HK-2 (cell line): ENCODE results near the gene HIPK4.
A peak's percentile ranks its signal among the peaks of the same experiment; 100 is the strongest.

Source experiments
- DNase-seq: peaks from one replicate; pipeline ENCODE4 v3.0.0-alpha.2; 2018; ENCODE audit not compliant: unreplicated experiment

Gene HIPK4

DNA sequence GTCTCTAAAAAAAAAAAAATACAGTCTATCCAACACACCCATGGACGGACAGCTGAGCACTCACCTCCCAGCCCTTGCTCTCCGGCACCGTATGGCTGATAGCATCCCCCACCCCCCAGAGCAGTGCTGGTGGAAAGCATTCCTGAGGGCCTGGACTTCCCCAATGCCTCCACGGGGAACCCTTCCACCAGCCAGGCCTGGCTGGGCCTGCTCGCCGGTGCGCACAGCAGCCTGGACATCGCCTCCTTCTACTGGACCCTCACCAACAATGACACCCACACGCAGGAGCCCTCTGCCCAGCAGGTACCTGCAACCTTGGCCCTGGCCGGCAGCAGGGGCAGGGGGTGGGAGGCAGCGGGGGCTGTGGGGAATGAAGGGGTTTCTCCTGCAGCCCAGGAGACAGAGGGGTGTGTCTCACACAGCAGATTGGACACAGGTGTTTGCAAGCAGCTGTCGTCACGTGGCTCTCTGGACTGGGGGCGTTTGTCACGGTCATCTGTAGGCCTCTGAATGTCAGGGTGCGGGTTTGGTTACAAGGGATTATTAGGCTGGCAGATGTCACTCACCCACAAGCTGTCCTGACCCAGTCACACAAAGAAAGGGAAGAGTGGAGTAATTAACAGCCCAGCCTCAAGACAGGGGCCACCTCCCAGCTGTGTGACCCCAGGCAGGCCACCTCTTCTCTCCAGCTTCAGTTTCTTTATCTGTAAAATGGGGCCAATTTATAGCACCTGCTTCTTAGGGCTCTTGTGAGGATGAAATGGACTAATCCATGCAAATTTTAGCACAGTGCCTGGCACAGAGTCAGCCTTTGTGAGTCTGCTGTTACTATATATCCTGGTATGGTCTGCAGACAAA is 22.2 kb downstream of the HIPK4 start:
- no peak for DNase-seq

DNA sequence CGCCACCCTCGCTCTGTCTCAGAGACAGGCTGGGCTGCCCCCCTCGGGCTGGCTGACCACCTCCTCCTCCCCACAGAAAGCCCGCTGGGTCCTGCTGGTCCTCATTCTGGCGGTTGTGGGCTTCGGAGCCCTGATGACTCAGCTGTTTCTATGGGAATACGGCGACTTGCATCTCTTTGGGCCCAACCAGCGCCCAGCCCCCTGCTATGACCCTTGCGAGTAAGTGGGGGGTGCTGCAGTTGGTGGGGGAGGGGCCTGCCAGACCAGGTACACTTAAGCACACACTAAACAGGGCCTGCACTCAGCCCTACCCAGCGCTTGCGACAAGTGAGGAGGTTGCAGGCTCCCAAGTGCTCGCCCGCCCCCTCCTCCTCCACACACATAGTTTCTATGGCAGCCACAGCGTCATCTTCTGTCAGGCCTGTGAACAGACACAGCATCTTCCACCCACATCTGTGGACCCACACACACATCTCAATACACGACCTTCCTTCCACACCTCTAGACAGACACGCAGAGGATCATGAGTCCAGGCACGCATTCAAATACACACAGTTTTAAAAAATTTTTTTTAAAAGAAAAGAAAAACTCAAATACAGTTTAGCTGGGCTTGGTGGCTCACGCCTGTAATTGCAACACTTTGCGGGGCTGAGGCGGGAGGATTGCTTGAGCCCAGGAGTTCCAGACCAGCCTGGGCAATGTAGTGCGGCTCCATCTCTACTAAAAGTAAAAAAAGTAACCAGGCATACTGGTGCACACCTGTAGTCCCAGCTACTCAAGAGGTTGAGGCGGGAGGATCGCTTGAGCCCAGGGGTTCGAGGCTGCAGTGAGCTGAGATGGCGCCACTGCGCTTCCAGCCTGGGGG is 23.1 kb downstream of the HIPK4 start:
- DNase-seq = no peak

GRCh38 chr19:40365613-40366401 is 24.2 kb downstream of the HIPK4 start:
- DNase-seq = no peak

DNA sequence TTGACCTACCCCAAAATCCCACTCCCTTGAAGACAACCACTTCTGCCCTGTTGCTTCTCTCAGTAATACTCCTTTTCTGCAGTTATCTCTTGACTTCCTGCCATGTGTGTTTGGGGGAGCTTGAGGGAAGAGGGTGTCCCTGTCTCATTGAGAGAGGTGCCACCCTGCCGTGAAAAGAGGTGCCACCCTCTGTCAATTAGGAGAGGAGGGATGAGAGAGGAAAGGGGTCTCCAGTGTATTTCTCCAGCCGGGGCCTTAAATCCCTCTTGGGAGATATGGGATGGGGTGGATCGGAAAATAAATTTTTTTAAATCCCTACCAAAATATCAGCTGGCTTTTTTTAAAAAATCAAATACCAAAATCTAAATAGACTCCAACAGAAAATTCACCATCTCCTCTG is 25.0 kb downstream of the HIPK4 start:
- no peak for DNase-seq

GRCh38 chr19:40363069-40363468 is 26.9 kb downstream of the HIPK4 start:
- no peak for DNase-seq

DNA sequence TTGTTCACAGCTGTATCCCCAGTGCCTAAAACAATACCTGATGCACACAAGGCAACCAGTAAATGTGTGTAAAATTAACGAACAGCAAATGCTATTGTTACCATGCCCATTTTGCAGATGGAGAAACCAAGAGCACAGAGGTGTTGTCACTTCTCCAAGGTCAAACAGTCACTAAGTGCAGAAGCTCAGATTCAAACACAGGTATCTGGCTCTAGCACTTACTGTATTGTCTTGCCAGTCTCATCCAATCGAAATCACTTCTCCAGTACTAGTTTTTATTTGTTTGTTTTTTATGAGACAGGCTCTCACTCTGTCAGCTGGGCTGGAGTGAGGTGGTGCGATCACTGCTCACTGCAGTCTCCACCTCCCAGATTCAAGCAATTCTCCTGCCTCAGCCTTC is 27.8 kb downstream of the HIPK4 start:
- DNase-seq = no peak

DNA sequence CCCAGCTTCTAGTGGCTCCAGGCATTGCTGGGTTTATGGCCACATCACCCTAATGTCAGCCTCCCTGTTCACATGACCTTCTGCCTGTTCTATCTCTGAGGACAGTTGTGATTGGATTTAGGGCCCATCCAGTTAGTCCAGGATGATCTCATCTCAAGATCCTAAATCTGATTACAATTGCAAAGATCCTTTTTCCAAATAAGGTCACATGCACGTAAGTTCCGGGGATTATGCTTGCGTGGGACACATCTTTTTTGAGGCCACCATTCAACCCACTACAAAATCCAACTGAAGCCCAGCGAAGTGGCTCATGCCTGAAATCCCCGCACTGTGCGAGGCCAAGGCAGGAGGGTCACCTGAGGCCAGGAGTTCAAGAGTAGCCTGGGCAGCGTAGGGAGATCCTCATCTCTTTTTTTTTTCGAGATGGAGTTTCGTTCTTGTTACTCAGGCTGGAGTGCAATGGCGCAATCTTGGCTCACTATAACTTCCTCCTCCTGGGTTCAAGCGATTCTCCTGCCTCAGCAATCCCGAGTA is 29.2 kb downstream of the HIPK4 start:
- no peak for DNase-seq

DNA sequence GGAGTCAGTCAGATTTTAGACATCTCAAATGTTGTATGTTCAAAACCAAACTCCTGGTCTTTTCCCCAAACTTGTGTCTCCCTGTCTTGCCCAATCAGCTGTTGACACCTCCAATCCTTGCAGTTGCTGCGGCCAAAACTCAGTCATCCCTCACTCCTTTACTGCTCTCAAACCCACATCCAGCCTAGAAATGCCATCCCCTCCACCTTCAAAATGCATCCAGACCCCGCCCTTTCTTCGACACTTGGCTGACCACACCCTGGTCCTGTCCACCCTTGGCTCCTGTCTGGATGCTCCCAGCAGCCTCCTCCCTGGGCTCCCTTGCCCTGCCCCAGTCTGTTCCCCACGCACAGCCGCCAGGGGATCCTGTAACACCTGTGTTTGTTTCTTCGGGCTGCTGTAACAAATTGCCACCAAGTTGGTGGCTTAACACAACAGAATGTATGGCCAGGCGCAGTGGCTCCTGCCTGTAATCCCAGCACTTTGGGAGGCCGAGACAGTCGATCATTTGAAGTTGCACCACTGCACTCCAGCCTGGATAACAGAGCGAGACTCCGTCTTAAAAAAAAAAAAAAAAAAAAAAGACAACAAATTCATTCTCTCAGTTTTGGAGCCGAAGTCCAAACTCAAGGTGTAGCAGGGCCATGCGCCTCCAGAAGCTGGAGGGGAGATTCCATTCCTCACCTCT is 29.8 kb downstream of the HIPK4 start:
- DNase-seq = no peak

- no peak for DNase-seq
Observed at GRCh38 chr19:40358773-40359172, 31.2 kb downstream of the HIPK4 start.

DNA sequence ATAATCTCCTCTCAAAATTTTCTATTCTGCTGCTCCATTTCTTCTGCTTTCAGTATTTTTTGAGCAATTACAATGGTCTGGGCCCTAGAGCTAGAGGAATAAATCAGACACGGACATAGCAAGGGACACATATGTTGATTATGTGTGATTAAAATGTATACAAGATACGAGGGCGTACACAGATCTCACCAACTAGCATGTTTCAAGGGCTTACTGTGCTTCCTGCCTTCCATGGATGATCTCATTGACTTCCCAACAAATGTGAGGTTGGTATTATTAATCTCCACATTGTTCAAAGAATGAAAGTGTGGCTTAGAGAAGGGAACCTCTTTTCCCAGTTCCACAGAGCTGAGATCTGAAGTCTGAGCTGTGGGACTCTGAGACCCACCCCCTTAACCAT is 32.3 kb downstream of the HIPK4 start:
- DNase-seq = no peak

- DNase-seq = no peak
Observed at GRCh38 chr19:40356681-40357595, 33.0 kb downstream of the HIPK4 start.

DNA sequence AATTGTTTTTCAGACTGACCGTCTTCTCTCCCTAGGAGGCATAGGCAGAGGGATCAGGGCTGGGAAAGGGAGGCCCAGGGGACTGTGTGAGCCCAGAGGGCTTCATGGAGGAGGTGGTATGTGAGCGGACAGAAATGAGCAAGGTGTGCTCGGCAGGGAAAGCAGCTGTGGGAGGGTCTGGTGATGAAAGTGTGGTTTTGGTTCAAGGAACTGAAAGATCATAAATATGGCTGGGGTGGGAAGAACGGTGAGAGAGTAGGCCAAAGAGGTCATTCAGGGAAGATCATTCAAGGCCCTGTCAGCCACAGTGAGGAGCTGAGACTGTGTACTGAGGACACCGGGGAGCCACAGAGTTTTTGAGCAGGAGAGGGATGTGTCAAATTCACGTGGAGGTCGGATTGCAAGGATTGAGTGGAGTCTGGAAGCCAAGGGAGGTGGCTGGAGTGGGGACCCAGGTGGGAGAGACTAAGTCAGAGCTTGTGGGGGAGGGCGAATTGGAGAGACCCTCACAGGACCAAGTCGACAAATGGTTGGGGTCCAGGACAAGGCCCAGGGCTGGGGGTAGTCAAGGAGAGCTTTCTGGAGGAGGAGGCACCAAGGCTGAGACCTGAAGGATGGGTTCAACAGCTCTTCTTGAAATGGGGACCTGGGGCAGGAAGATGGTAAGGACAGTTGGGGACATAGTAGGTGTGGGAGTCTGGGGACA is 33.9 kb downstream of the HIPK4 start:
- no peak for DNase-seq

- DNase-seq = peak; percentile 5
Observed at GRCh38 chr19:40348961-40349507, 40.9 kb downstream of the HIPK4 start.

DNA sequence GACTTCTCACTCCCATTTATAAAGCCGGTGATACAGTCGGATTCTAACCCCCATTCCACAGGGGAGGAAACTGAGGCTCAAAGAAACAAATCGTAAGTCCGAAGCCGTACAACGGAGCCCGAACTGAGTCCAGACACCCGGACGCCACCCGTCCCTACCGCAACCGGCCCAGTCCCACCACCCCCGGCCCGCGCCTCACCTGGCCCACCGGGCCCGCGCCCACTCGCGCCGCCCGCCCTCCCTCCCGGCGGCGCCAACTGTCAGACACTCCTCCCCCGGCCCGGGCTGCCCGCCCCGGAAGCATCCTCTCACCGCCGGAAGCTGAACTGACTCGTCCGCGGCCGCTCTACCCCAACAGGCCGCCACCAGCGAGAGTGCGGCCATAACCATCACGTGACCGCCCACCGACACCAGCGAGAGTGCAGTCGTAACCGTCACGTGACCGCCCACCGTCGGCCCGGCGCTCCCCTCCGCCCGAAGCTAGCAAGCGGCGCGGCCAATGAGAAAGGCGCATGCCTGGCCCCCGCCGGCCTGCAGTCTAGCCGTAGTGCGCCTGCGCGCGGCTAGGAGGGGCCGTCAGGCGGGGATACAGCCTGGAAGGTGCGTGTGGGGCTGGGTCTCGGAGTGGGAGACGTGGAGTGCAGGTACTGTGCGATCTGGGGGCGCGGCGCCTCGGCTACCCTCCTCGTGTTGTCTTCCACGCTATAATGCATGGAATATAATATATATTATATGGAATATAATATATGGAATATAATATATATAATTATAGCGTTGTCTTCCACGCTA is 41.7 kb downstream of the HIPK4 start, which contains the start of the genes C19orf47 and PLD3:
Gene C19orf47 (minus strand): TSS at position 273 of the 789 bp plus-strand sequence. CDS start 6,540 bp downstream, outside the sequence.
Gene PLD3 (plus strand): TSS at position 571 of the 789 bp plus-strand sequence. CDS start 17,789 bp downstream, outside the sequence.
- DNase-seq = peak; percentile 99

GRCh38 chr19:40344422-40344821 is 45.6 kb downstream of the HIPK4 start:
- no peak for DNase-seq

DNA sequence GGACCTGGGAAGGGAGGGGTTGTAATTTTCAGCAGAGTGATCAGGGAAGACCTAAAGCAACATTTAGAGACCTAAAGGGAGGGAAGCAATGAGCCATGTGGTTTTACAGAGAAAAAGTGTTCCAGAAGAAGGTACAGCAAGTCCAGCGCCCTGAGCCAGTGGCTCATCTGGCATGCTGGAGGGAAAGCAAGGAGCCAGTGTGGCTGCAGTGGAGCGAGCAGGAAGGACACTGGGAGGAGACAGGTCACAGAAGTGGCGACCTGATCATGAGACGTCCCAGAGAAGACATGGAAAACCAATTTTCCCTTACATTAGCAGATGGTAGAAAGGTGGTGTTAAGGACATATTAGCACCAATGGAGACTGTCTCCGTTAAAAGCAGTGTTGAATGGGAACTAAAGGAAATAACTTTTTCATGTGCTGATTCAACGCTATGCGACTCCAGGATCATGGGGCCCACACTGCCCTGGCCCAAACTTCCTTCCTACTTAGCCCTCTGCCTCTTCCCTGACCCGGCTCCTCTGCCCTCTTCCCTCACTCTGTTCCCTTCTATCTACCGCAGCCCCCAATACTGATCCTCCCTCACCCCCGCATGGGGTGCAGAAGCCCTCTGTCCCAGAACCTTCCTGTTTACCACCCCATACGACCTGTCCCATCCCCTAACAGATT is 47.2 kb downstream of the HIPK4 start:
- no peak for DNase-seq
